Renal pelvis (tissue), 4 donors: ENCODE data around the gene AP3M1. TPM values are rescaled to one million over a fixed set of nuclear protein-coding genes. Genes with fewer than 3 reads are reported as not detected.

ENCODE experiments used
- DNase-seq: peaks from one replicate; pipeline ENCODE4 v3.0.0-alpha.2; 2013
- polyA plus RNA-seq, 3 donors: library from polyadenylated mRNA; unstranded; fragments of 120-200 nt; gene quantifications; one replicate each; pipeline ENCODE4 v1.2.1, GENCODE V29; 2013; ENCODE audit not compliant: insufficient read length in 3 of 3

The AP3M1 gene
- polyA plus RNA-seq, 3 donors = 52.4 to 61.1 (median 55.4) TPM

DNA sequence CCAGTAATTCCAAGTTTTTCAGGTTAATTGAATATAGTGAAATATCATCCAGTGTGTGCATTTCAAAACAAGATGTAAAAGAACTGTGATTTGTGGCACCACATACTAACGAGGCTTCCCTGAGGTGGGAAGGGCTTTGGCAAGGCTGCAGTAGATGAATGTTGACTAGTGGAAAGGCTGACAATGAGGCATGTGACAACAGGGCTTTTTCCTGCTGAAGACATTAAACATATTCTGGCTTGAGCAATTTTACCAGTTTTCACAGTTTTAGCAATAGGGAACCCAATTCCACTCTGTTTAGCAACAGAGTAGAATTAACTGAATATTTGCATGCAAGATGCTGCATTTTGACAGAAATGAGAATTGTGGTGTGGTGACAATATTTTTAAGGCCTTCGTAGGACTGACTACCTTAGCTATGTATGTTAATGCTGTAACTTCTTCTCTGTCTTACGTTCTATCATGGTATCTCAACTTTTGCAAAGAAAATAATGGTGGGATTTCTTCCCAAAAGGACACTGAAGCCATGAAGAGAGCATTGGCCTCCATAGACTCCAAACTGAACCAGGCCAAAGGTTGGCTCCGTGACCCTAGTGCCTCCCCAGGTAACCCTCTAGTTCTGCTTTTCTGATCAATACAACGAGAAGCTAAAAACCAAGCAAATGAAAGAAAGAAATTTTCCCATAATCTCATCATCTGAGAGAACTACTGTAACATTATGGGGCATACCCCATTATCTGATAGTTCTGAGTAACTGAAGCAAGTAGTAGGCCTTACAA is 68.5 kb downstream of the AP3M1 start:
- no peak for DNase-seq

DNA sequence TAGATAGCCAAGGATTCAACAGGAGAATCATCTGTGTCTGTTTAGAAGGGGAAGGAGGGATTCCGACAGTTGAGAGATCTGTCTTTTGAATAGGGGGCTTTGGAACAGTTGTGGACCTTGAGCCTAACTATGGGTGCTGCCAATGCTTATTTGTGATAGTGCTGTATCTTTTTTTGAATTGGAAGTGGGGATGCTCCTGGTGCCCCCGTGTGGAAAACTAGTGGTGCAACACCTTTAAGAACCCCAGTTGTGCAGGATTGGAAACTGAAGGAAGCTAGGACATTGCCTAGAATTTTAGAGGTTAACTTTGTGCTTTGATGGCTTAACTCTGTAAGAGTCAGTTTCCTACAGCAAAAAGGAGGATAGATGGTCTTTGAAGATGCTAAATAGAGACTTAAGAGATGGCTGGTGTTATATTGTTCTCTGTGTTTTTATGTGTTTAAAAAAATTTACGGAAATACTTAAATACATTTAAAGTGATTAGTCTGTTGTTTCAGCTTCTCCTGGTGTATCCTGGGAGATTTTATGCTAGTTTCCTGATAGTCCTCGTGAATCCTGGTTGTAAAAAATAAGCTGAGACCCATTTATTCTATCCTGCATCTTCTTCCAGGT is 69.3 kb downstream of the AP3M1 start:
- DNase-seq = peak; percentile 36

DNA sequence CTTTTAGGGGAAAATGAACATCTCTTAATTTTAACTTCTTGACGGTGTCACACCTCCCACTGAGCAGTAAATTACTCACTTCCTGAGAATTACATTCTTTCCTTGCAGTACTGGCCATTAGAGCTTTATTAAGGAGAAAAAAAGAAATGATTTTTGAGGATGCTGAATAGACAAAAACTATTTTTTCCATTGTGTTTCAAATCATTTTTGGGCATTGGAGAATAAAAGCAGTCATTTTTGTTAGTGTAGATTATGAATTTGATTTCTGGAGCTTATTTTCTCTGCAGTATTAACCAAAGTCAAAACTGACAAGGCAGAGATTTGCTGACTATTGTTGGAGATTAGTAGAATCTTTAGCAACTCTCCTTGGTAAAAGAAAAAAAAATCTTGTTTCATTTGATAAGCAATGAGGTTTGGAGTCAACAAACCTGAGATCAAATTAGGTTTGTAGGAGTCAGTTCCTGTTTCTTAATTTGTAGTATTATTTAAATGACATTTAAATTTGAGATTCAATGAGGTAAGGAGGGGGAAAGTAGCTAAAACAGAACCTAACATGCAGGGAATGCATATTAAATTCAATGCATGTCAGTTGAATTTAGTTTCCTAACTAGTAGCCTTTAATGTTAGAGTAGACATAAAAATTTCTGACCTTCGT is 70.6 kb downstream of the AP3M1 start:
- DNase-seq = no peak

DNA sequence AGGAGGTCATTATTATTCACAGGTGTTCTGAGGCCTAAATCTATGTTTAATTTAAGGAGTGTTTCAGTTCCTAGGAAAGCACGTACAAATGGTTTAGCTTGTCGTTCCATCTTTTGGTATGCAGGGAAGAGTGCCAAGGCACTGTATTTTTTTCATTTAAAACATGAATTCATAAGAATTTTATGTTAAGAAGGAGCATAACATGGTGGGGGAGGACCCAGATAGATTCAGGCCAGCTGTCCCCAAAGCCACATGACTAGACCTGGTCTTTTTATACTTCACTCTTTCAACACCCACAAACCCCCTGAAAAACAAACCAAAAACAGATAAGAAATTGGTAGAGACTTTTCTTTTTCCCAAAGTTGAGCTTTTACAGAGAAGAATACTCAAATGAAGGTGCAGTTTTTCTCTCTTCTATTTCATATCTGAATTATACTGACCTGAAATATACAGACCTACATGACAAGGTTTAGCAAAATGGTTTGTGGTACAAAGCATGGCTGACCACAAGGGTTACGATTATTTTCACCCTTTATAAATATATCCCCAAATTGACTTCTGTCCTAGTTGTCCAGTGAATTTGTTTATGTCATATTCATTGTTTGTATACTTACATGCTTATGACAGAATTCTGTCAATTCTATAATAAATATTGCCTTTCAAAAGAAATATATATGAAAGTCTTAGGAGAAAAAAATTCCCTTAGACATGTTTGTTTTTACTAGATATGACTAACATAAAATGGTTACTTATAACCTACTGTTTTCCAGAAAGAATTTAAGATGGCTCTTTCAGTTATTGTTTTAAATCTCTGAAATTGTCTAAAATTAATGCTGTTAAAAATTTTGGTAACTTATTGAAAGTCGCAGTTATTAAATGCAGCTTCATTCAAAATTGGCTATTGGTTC is 71.3 kb downstream of the AP3M1 start:
- no peak for DNase-seq

DNA sequence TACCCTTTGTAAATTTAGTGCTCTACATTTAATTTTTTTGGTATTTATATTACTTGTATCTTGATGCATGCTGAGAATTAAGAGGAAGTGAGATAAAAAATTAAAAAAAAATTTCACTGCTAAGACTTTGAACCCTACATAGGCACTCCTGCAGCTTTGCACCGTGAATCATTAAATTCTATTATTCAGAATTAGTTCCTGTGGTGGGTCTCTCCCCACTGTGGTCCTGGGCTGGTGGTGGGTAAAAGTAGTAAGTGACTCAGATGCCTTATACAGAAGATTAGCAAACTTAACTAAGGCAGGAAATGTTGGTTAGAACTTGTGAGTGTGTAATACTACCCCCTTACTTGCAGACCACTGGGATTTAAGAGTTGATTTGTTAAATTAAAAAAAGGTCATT is 72.6 kb downstream of the AP3M1 start:
- no peak for DNase-seq

DNA sequence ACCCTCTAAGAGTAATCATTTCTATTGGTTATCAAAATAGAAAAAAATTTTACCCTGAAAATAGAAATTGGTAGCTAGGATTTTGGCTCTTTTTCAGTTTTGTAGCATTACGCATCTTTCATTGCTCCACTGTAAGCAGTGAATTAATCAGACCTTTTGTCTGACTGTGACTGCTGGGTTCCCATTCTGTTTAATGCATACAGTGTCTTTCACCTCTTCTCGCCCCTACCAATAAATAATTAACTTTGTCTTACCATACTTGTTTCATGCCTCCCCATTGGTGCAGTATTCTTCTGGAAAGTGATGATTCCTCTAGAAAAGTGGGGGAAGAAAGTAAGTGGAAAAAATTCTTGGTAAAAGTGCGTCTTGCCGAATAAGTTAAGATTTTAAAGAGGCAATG is 73.2 kb downstream of the AP3M1 start:
- no peak for DNase-seq

DNA sequence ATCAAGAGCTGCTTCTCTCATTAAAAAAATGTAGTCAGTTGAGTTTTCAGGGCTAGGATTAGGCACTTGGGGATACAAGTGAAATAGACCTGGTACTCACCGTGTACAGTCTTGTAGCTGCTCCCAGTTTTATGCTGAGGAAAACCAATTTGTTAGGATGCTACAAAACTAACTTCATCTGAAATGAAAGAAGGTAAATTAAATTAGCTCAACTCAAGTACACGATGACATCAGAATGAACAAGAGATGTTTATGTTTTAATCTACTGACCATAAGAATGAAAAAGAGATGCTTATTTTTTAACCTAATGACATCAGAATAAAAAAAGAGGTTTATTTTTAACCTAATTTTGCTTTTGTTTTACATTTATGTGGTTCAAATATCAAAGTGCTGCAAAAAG is 73.7 kb downstream of the AP3M1 start:
- DNase-seq = no peak

DNA sequence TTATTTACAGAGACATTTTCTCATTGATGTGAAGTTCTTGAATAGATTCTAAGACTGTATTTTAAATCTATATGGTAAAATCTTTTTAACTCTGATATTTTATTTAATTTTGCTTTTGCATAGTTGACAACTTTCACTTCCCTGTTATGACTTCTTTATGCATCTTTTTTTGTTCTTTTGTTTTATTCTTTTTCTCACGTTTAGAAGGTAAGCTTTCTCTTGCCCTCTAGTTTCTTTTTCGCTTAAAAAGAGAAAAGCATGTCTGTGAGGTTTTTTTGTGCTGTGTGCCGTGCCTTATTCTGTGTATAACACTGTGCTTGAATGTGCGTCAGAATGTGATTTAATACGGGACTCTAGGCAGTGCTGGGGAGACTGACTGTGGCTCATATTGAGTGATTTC is 74.7 kb downstream of the AP3M1 start:
- no peak for DNase-seq

DNA sequence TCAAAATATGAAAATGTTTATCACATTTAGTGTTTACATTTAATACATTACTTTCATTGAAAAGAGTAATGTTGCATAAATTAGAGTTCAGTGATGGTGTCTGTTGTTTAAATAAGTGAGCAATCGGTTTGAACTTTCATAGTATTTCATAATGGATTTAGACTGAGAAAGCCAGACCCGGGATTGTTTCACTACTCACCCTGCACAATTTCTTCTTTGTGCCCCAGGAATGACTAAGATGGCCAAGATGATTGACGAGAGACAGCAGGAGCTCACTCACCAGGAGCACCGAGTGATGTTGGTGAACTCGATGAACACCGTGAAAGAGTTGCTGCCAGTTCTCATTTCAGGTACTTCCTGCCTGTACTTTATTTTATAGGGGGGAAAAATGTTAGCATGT is 78.1 kb downstream of the AP3M1 start:
- DNase-seq = no peak

DNA sequence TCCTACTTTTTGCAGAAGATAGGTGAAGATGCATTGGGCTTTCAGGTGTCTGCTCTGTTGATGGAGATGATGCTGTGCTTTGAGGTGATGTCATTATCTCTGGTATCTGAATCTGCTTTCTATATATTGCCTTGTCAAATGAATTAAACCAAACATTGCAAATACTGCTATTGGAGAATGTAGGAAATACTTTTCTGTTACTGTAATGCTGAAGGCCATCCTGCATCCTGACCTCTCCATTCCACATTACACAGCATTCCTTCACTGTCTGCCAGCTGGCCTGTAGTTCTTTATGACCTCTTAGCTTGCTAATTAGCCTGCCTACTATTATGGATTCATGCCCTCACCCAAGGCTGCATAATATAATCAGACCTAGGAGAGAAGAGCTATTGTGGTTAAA is 79.5 kb downstream of the AP3M1 start:
- DNase-seq = peak; percentile 34

Other genes starting within 250 kb of the AP3M1 start
- gene PLAU, start 239.7 kb downstream of the AP3M1 start, polyA plus RNA-seq = 10 to 100 TPM; 13.3 to 17.6 (median 15.4) TPM
- gene VCL, start 152.7 kb downstream of the AP3M1 start, polyA plus RNA-seq = 100 to 1,000 TPM; 119 to 129 (median 123) TPM
- gene ADK, start 393 bp upstream of the AP3M1 start, polyA plus RNA-seq = 10 to 100 TPM; 27.4 to 29.5 (median 28.2) TPM